HG02642 (cell line): ENCODE measurements around the gene TPX2.
"Not testable (repeated sequence)": the region's sequence is repeated elsewhere in the genome, so short reads cannot be mapped to it uniquely, and the experiment has no call there.

Source experiments
- ATAC-seq: cut with Tn5 transposase; IDR thresholded peaks from one replicate; pipeline ENCODE4 v1.9.1; 2021; ENCODE audit warnings: mild to moderate bottlenecking; ENCODE audit not compliant: unreplicated experiment, poor library complexity

TPX2 gene

GRCh38 chr20:31718952-31719643 lies 20.0 kb upstream of the TPX2 start:
- ATAC-seq: no peak

GRCh38 chr20:31719644-31720485 lies 19.2 kb upstream of the TPX2 start:
- ATAC-seq: no peak

- no peak for ATAC-seq
Measured at GRCh38 chr20:31720486-31721407, 18.3 kb upstream of the TPX2 start.

- ATAC-seq: no peak
Measured at GRCh38 chr20:31721408-31722256, 17.5 kb upstream of the TPX2 start.

- ATAC-seq: peak; percentile 29
Measured at GRCh38 chr20:31722257-31723068, 16.6 kb upstream of the TPX2 start, which contains the start of gene BCL2L1. TSS of gene BCL2L1 (minus strand) at chr20:31722868. CDS start at chr20:31722218, 650 bp downstream.

GRCh38 chr20:31723069-31723318 lies 16.1 kb upstream of the TPX2 start:
- peak; percentile 2 for ATAC-seq

- ATAC-seq: peak; percentile 89
Measured at GRCh38 chr20:31723319-31724078, 15.6 kb upstream of the TPX2 start.

GRCh38 chr20:31731321-31731717 lies 7.8 kb upstream of the TPX2 start:
- no peak for ATAC-seq

GRCh38 chr20:31739550-31739977 lies 474 bp downstream of the TPX2 start:
- ATAC-seq: peak; percentile 18

- ATAC-seq: no peak
Measured at GRCh38 chr20:31740208-31740607, 1.1 kb downstream of the TPX2 start.

GRCh38 chr20:31740656-31741323 lies 1.7 kb downstream of the TPX2 start:
- ATAC-seq: no peak

GRCh38 chr20:31746068-31746878 lies 7.2 kb downstream of the TPX2 start:
- no peak for ATAC-seq

- ATAC-seq: not testable (repeated sequence)
Measured at GRCh38 chr20:31747028-31747427, 7.9 kb downstream of the TPX2 start.

GRCh38 chr20:31747640-31748039 lies 8.6 kb downstream of the TPX2 start:
- no peak for ATAC-seq

GRCh38 chr20:31749223-31749622 lies 10.1 kb downstream of the TPX2 start:
- no peak for ATAC-seq

GRCh38 chr20:31751126-31751525 lies 12.0 kb downstream of the TPX2 start:
- no peak for ATAC-seq

GRCh38 chr20:31757254-31757653 lies 18.2 kb downstream of the TPX2 start:
- ATAC-seq: no peak
